Astrocyte (in vitro differentiated cells and primary cell): ENCODE results near the gene C1QTNF5. TPM values are rescaled to one million over a fixed set of nuclear protein-coding genes. Genes with fewer than 3 reads are reported as not detected.
A peak's percentile ranks its signal among the peaks of the same experiment; 100 is the strongest.

Experiments used
- DNase-seq: peaks from one replicate; pipeline ENCODE4 v3.0.0-alpha.2; 2010; ENCODE audit warnings: low read depth
- FAIRE-seq: peaks from 2 replicates; lab custom pipeline; 2011; peaks lifted over from hg19 to GRCh38; lab: Jason Lieb, UNC
- H2AFZ ChIP-seq: 2 replicates; pipeline ENCODE4 v1.6.0; 2012; ENCODE audit warnings: low read depth, low read length, inconsistent platforms
- H3K27ac ChIP-seq: 2 replicates; pipeline ENCODE4 v1.5.1; 2011; ENCODE audit warnings: low read depth, low read length, inconsistent platforms
- H3K27me3 ChIP-seq: 2 replicates; pipeline ENCODE4 v1.6.0; 2011; ENCODE audit warnings: low read length, inconsistent platforms; ENCODE audit not compliant: insufficient read depth
- H3K36me3 ChIP-seq: 2 replicates; pipeline ENCODE4 v1.5.1; 2011; ENCODE audit warnings: low read length, inconsistent platforms; ENCODE audit not compliant: insufficient read depth
- H3K4me1 ChIP-seq: 2 replicates; pipeline ENCODE4 v1.5.1; 2011; ENCODE audit warnings: low read length, inconsistent platforms; ENCODE audit not compliant: insufficient read depth
- H3K4me2 ChIP-seq: 2 replicates; pipeline ENCODE4 v1.6.0; 2012; ENCODE audit warnings: low read length, inconsistent platforms
- H3K4me3 ChIP-seq: 2 replicates; pipeline ENCODE4 v1.5.1; 2011; ENCODE audit warnings: low read depth, mild to moderate bottlenecking, low read length, inconsistent platforms; ENCODE audit not compliant: insufficient read depth
- H3K79me2 ChIP-seq: 2 replicates; pipeline ENCODE4 v1.6.0; 2012; ENCODE audit warnings: mild to moderate bottlenecking, low read length, inconsistent platforms; ENCODE audit not compliant: insufficient read depth
- H3K9ac ChIP-seq: 2 replicates; pipeline ENCODE4 v1.6.0; 2012; ENCODE audit warnings: mild to moderate bottlenecking, low read length, inconsistent platforms
- H3K9me3 ChIP-seq: 2 replicates; pipeline ENCODE4 v1.5.1; 2012; ENCODE audit warnings: low read depth, mild to moderate bottlenecking, low read length, inconsistent platforms; ENCODE audit not compliant: insufficient read depth
- H4K20me1 ChIP-seq: 2 replicates; pipeline ENCODE4 v1.6.0; 2012; ENCODE audit warnings: low read length, inconsistent platforms; ENCODE audit not compliant: insufficient read depth
- H3K27ac Mint-ChIP-seq: one replicate; pipeline ENCODE4 v1.8.0; 2021; ENCODE audit warnings: mild to moderate bottlenecking, mixed read lengths; ENCODE audit not compliant: unreplicated experiment
- H3K27me3 Mint-ChIP-seq: one replicate; pipeline ENCODE4 v1.8.0; 2021; ENCODE audit warnings: low read depth, mixed read lengths; ENCODE audit not compliant: unreplicated experiment
- H3K36me3 Mint-ChIP-seq: one replicate; pipeline ENCODE4 v1.8.0; 2021; ENCODE audit warnings: low read depth, mixed read lengths; ENCODE audit not compliant: unreplicated experiment
- H3K4me1 Mint-ChIP-seq: one replicate; pipeline ENCODE4 v1.8.0; 2021; ENCODE audit warnings: low read depth, mixed read lengths; ENCODE audit not compliant: unreplicated experiment
- H3K4me3 Mint-ChIP-seq: one replicate; pipeline ENCODE4 v1.8.0; 2021; ENCODE audit warnings: mild to moderate bottlenecking, moderate library complexity, mixed read lengths; ENCODE audit not compliant: unreplicated experiment
- H3K9me3 Mint-ChIP-seq: one replicate; pipeline ENCODE4 v1.8.0; 2021; ENCODE audit warnings: mild to moderate bottlenecking, mixed read lengths; ENCODE audit not compliant: unreplicated experiment
- EZH2 ChIP-seq: IDR thresholded peaks from 2 replicates; pipeline ENCODE4 v1.6.1; 2012; ENCODE audit warnings: mild to moderate bottlenecking, low read length, inconsistent platforms; ENCODE audit not compliant: insufficient read depth
- total RNA-seq: library from RNA; stranded (reverse); gene quantifications from 2 replicates; pipeline ENCODE4 v1.2.1, GENCODE V29; 2021
- TF ChIP-seq, protein P1 (sequence below): IDR thresholded peaks from 2 replicates; pipeline ENCODE4 v1.5.1; 2011; ENCODE audit warnings: low read depth, mild to moderate bottlenecking, inconsistent platforms, low read length, moderate library complexity; ENCODE audit not compliant: insufficient read depth

The C1QTNF5 gene
- total RNA-seq, 1 donor from 2014 or later = 6.3 TPM

DNA sequence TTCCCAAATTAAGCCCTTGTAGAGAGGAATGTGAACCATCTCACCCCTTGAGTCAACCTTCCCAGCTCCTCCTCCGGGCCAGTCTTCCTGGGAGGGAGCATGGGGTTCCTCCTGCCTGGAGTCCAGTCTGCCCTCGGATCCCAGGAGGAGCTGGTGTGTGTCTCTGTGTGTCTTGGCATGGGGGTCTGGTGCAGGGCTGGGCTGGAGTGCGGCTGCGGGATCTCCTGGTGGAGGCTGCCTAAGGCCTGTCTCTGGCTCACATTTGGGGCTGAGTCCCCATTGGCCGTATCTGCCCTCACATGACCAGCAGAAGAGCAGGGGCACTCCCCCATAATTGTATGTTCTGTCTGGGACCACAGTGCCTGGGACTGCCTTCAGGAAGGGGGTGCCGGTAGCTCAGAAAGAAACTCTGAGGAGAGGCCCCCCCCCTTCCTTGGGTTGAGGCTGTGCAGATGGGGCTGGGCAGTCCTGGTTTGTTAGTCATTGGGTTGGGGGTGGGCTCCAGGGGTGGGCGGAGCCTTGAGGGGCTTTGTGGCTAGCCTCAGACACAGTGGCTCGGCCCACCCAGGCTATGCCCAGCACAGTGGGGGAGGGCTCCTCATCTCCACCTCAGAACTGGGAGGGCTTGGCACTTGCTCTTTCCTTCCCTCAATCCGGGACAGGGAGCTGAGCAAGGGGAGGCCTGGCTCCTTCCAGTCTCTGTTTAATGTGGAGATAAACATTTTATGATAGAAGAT lies 2.9 kb downstream of the C1QTNF5 start:
- H3K9ac ChIP-seq = peak overlapping the region; percentile 51
- H3K9me3 ChIP-seq = no peaks in the 10 kb centered on the region
- H4K20me1 ChIP-seq = peaks cover 9% of the 10 kb centered on the region
- H3K4me1 Mint-ChIP-seq = peaks cover 15% of the 10 kb centered on the region
- no peaks in the 10 kb centered on the region for H3K36me3 ChIP-seq
- peak overlapping the region; percentile 78 for H3K4me3 Mint-ChIP-seq
- TF ChIP-seq, protein P1, sequence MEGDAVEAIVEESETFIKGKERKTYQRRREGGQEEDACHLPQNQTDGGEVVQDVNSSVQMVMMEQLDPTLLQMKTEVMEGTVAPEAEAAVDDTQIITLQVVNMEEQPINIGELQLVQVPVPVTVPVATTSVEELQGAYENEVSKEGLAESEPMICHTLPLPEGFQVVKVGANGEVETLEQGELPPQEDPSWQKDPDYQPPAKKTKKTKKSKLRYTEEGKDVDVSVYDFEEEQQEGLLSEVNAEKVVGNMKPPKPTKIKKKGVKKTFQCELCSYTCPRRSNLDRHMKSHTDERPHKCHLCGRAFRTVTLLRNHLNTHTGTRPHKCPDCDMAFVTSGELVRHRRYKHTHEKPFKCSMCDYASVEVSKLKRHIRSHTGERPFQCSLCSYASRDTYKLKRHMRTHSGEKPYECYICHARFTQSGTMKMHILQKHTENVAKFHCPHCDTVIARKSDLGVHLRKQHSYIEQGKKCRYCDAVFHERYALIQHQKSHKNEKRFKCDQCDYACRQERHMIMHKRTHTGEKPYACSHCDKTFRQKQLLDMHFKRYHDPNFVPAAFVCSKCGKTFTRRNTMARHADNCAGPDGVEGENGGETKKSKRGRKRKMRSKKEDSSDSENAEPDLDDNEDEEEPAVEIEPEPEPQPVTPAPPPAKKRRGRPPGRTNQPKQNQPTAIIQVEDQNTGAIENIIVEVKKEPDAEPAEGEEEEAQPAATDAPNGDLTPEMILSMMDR = no peak
- peaks cover 32% of the 10 kb centered on the region for H3K79me2 ChIP-seq
- H3K4me2 ChIP-seq = peak overlapping the region; percentile 86
- peak; percentile 67 for DNase-seq
- H3K4me1 ChIP-seq = peaks cover 43% of the 10 kb centered on the region
- H3K27me3 Mint-ChIP-seq = peaks cover 12% of the 10 kb centered on the region
- no peak for FAIRE-seq
- peak overlapping the region; percentile 69 for H3K27ac Mint-ChIP-seq
- peaks cover 6% of the 10 kb centered on the region for H3K36me3 Mint-ChIP-seq
- H3K9me3 Mint-ChIP-seq = peaks cover 2% of the 10 kb centered on the region
- H3K27ac ChIP-seq = peak overlapping the region; percentile 68
- peak overlapping the region; percentile 36 for H3K4me3 ChIP-seq
- peak overlapping the region; percentile 67 for H2AFZ ChIP-seq
- peaks cover 6% of the 10 kb centered on the region for H3K27me3 ChIP-seq

DNA sequence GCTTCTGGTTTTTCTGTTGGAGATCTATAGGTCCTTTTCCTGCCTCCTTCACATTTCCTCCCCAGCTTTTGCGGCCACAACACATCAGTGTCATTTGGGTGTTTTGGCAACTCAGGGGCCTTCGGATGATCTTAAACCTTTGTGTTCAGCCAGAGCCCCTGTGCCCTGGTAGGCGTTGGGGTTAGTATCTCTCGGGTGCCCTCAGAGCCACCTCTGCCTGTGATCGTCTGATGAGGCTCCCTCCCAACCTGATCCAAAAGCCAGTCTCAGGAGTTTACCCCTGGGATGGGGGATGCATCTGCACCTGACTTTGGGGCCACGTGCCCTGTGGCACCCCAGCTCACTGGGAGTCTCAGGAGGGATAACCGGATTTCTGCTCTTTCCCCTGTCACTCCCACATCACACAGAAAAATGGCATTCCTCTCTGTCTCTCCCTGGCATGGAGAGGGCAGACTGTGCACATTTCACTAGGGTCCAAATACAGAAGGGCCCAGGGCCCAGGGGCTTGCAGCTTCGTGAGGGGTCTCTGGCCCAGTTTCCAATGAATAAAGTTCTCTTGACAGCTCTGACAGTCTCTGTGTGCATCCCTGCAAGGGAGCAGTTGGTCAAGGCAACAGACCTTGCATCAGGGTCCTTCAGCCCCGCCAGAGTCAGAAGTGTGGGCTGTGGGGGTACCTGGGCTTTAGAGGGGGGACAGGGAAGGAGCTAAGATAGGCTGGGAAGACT lies 3.8 kb downstream of the C1QTNF5 start:
- Histone ChIP-seq H3K4me3 (peak overlapping the region; percentile 36), H3K9me3 (no peaks in the 10 kb centered on the region), H3K36me3 (no peaks in the 10 kb centered on the region), H3K27me3 (peaks cover 6% of the 10 kb centered on the region), H3K27ac (no peak overlapping the region), H2AFZ (no peak overlapping the region), H3K9ac (peak overlapping the region; percentile 51), H3K4me1 (peaks cover 43% of the 10 kb centered on the region), H3K79me2 (peaks cover 32% of the 10 kb centered on the region), H3K4me2 (peak overlapping the region; percentile 86), H4K20me1 (peaks cover 9% of the 10 kb centered on the region)
- Mint-ChIP-seq H3K4me3 (peak overlapping the region; percentile 78), H3K36me3 (peaks cover 6% of the 10 kb centered on the region), H3K27me3 (peaks cover 9% of the 10 kb centered on the region), H3K27ac (no peak overlapping the region), H3K9me3 (peaks cover 2% of the 10 kb centered on the region), H3K4me1 (peaks cover 15% of the 10 kb centered on the region)
- TF ChIP-seq, protein P1 = no peak
- TF ChIP-seq EZH2 = no peak
- FAIRE-seq = no peak
- DNase-seq = no peak
